CD4-positive, alpha-beta T cell treated with Interleukin-17A for 4 hours (primary cell): ENCODE results near the gene SFSWAP.

Source experiments
- DNase-seq: peaks from one replicate; pipeline ENCODE4 v3.0.0-alpha.2; 2020; ENCODE audit warnings: mixed read lengths

SFSWAP gene

GRCh38 chr12:131841547-131841946 is 130.7 kb downstream of the SFSWAP start:
- no peak for DNase-seq

- no peak for DNase-seq
Measured at GRCh38 chr12:131842169-131842568, 131.3 kb downstream of the SFSWAP start.

DNA sequence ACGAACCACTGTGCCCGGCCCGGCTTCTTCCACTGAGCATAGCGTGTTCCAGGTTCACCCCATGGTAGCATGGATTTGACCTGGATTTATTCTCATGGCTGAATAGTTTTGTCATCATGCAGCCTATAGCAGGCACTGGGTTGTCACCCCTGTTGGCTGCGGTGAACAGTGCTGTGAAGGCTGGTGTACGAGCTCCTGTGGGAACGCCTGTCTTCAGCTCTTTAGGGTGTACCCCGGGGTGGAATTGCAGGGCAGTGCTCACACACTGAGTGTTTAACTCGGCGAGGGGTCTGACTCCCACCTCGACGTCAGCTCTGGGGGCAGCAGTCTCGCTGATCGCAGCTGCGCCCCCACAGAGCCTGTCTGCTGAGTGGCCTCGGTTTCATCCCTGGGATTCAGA is 132.6 kb downstream of the SFSWAP start:
- no peak for DNase-seq

GRCh38 chr12:131844140-131844539 is 133.2 kb downstream of the SFSWAP start:
- no peak for DNase-seq

DNA sequence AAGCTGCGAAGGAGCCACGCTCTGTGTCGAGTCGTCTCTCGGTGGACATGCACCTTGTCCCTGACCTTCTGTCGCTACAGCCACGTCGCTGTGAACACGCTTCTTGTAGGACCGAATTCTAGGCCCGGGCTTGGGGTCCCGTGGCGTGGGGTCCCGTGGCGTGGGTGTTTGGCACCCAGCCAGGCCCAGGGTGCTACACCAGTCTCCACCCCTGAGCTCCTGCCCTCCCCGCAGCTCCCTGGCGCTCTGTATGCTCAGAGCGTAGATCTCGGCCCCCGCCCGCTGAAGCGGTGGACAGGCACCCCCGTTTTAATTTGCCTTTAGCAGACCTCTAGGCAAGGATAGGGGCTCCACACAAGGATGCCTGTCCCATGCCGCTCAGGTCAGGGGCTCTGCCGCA is 133.8 kb downstream of the SFSWAP start:
- no peak for DNase-seq

DNA sequence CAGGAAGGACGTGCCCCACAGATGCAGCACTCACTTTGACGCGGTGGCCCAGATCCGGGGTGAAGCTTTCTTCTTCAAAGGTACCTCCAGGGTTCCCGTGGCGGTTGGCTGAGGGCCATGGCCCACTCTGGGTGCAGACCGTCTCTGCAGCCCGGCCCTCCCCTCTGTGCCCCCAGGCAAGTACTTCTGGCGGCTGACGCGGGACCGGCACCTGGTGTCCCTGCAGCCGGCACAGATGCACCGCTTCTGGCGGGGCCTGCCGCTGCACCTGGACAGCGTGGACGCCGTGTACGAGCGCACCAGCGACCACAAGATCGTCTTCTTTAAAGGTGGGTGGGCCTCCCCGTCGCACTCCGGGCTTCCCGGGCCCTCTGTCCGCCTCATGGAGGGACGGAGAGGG is 134.2 kb downstream of the SFSWAP start:
- DNase-seq = no peak

- no peak for DNase-seq
Measured at GRCh38 chr12:131847456-131847855, 136.6 kb downstream of the SFSWAP start.

GRCh38 chr12:131848753-131849152 is 137.9 kb downstream of the SFSWAP start:
- no peak for DNase-seq
